CD4-positive, alpha-beta T cell (primary cell): ENCODE results near the gene RANBP3. TPM values are rescaled to one million over a fixed set of nuclear protein-coding genes. Genes with fewer than 3 reads are reported as not detected.

Source experiments
- ATAC-seq: fragments of 200-7000 bp; cut with Tn5 transposase; one replicate; pipeline ENCODE4 v1.10.0; 2022; ENCODE audit warnings: mild to moderate bottlenecking; ENCODE audit not compliant: poor library complexity
- CTCF ChIA-PET: fragments of 350-600 bp; sonication (Branson Sonifier 250); formaldehyde crosslinking; loops from one replicate; lab custom pipeline; 2021; ENCODE audit warnings: antibody characterized with exemption, inconsistent platforms; lab: Charles Lee
- POLR2A ChIA-PET: fragments of 350-600 bp; sonication (Branson Sonifier 250); formaldehyde crosslinking; loops from one replicate; lab custom pipeline; 2021; ENCODE audit warnings: antibody characterized with exemption, inconsistent platforms; lab: Charles Lee
- DNase-seq, 14 experiments: peaks; one replicate each; pipeline ENCODE4 v3.0.0-alpha.2; 2013 to 2020; ENCODE audit warnings: mixed read lengths in 2 of 14
- H3K27ac ChIP-seq, 2 donors: one replicate each; pipeline versions ENCODE4 v1.5.1 to v1.7.0; 2013; ENCODE audit warnings: low read length in 2 of 2, low read depth in 1 of 2, mild to moderate bottlenecking in 1 of 2
- H3K27me3 ChIP-seq, 2 experiments: 1 replicate in 1 of 2; 2 replicates in 1 of 2; pipeline versions ENCODE4 v1.6.1 to v1.7.0; 2013; ENCODE audit warnings: low read length in 2 of 2, control low read depth in 1 of 2, mild to moderate bottlenecking in 1 of 2, moderate library complexity in 1 of 2; ENCODE audit not compliant: insufficient read depth in 2 of 2, control insufficient read depth in 1 of 2
- H3K36me3 ChIP-seq: one replicate; pipeline ENCODE4 v1.6.1; 2013; ENCODE audit warnings: low read length, control low read depth; ENCODE audit not compliant: insufficient read depth
- H3K4me1 ChIP-seq: one replicate; pipeline ENCODE4 v1.6.1; 2013; ENCODE audit warnings: low read length, control low read depth; ENCODE audit not compliant: insufficient read depth
- H3K4me3 ChIP-seq: one replicate; pipeline ENCODE4 v1.5.1; 2013; ENCODE audit warnings: mild to moderate bottlenecking, low read length, moderate library complexity
- H3K9me3 ChIP-seq, 2 experiments: 1 replicate in 1 of 2; 2 replicates in 1 of 2; pipeline versions ENCODE4 v1.6.1 to v1.7.0; 2013; ENCODE audit warnings: low read length in 2 of 2, mild to moderate bottlenecking in 2 of 2, control low read depth in 1 of 2, moderate library complexity in 1 of 2; ENCODE audit not compliant: control insufficient read depth in 1 of 2, insufficient read depth in 1 of 2
- H3K27ac Mint-ChIP-seq: one replicate; pipeline ENCODE4 v1.8.0; 2020; ENCODE audit warnings: mixed read lengths
- H3K27me3 Mint-ChIP-seq: one replicate; pipeline ENCODE4 v1.8.0; 2021; ENCODE audit warnings: mixed read lengths
- H3K36me3 Mint-ChIP-seq: one replicate; pipeline ENCODE4 v1.8.0; 2021; ENCODE audit warnings: low read depth, mixed read lengths
- H3K4me1 Mint-ChIP-seq: one replicate; pipeline ENCODE4 v1.8.0; 2021; ENCODE audit warnings: low read depth, mixed read lengths
- H3K4me3 Mint-ChIP-seq: one replicate; pipeline ENCODE4 v1.8.0; 2020; ENCODE audit warnings: mild to moderate bottlenecking, mixed read lengths
- H3K9me3 Mint-ChIP-seq: one replicate; pipeline ENCODE4 v1.8.0; 2020; ENCODE audit warnings: mixed read lengths
- intact Hi-C, 2 experiments: fragments of 100-400 bp; cut with DNase I in 1 of 2; cut with micrococcal nuclease in 1 of 2; formaldehyde crosslinking; loops; one replicate each; pipeline versions ENCODE4 v1.15.1 to v1.9.0; 2023 to 2025; cut with DNase I, micrococcal nuclease
- total RNA-seq, 174 experiments: library from RNA in 2 of 174; stranded (reverse) in 2 of 174; gene quantifications; one replicate each; pipeline ENCODE4 v1.2.3 and lab custom pipeline; 2021 to 2026
- TF ChIP-seq, protein P1 (sequence below): fragments of 200-600 bp; IDR thresholded peaks from one replicate; pipeline ENCODE4 v1.8.0; 2022; ENCODE audit warnings: antibody characterized with exemption, mild to moderate bottlenecking

RANBP3 gene
- total RNA-seq, 2 experiments from 2014 or later, result 82.7 to 88.7 TPM

DNA sequence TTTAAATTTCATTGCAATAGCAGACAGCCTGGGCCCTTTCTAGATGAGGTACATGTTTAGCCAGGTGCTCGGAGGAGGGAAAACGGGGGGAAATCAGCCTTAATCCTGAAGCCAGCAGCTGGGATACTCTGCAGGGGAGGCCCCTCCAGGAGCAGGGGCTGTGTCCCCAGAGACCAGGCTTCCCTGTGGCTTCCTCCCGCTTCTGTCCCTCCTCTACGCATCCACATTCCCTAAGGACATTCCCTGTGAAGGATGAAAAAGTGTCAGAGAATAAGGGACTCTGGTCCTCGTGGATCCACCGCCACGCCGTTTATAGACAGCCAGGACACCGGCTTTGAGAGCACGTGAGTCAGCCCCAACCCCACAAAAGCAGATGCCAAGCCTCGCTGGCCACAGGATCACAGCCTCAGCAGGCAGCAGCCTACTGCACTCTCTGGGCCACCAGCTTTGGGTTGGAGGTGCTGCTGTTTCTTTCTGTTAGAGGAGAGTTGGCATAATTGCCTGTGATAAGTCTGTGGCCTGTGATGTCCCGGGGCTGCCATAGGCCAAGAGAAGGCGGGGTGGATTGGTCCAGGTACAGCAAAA is 36.7 kb upstream of the RANBP3 start:
- no peaks in the 10 kb centered on the region for H3K36me3 Mint-ChIP-seq
- H3K4me1 ChIP-seq, result no peaks in the 10 kb centered on the region
- no peak overlapping the region for H3K4me3 Mint-ChIP-seq
- no peaks in the 10 kb centered on the region for H3K9me3 ChIP-seq
- H3K27me3 Mint-ChIP-seq, result no peaks in the 10 kb centered on the region
- H3K4me3 ChIP-seq, result no peak overlapping the region
- no peaks in the 10 kb centered on the region for H3K4me1 Mint-ChIP-seq
- H3K36me3 ChIP-seq, result no peaks in the 10 kb centered on the region
- ATAC-seq (no peak), DNase-seq (no peak)
- H3K27me3 ChIP-seq, result no peaks in the 10 kb centered on the region
- ChIA-PET CTCF (no interaction called here), POLR2A (no interaction called here)
- TF ChIP-seq, protein P1, sequence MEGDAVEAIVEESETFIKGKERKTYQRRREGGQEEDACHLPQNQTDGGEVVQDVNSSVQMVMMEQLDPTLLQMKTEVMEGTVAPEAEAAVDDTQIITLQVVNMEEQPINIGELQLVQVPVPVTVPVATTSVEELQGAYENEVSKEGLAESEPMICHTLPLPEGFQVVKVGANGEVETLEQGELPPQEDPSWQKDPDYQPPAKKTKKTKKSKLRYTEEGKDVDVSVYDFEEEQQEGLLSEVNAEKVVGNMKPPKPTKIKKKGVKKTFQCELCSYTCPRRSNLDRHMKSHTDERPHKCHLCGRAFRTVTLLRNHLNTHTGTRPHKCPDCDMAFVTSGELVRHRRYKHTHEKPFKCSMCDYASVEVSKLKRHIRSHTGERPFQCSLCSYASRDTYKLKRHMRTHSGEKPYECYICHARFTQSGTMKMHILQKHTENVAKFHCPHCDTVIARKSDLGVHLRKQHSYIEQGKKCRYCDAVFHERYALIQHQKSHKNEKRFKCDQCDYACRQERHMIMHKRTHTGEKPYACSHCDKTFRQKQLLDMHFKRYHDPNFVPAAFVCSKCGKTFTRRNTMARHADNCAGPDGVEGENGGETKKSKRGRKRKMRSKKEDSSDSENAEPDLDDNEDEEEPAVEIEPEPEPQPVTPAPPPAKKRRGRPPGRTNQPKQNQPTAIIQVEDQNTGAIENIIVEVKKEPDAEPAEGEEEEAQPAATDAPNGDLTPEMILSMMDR, result no peak
- no peaks in the 10 kb centered on the region for H3K9me3 Mint-ChIP-seq
- intact Hi-C loops, result no loop called here
- H3K27ac Mint-ChIP-seq, result no peak overlapping the region
- H3K27ac ChIP-seq, result no peak overlapping the region

DNA sequence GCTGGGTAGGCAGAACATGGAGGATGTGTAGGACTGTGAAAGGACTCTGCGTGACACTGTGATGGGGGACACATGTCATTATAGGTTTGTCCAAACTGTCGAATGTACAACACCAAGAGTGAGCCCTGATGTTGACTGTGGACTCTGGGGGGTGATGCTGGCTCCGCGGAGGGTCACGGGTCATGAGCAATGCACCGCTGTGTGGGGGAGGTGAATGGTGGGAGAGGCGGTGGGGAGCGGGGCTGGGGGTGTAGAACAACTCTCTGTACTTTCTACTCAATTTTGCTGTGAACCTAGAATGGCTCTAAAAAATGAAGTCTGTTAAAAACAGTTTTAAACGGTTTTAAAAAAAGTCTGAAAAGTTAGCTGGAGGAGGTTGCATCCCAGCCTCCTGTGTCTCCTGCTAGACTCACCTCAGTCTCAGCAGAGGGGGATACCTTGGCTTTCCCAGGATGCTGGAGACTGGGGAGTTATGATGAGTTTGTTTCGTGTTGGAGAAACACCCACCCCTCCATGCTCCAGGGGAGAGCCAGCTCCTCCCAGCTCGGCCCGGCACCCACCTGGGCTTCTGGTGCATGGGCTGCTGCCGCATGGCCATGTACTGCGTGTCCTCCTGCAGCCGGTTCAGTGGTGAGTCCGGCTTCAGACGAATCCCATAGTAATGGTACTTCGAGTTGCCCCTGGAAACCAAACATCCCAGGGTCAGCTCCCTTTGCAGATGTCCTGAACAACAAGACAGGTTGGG is 34.7 kb upstream of the RANBP3 start:
- no peaks in the 10 kb centered on the region for H3K4me1 ChIP-seq
- H3K9me3 ChIP-seq, result no peaks in the 10 kb centered on the region
- no peaks in the 10 kb centered on the region for H3K36me3 ChIP-seq
- H3K27ac Mint-ChIP-seq, result no peak overlapping the region
- ChIA-PET POLR2A (no interaction called here), CTCF (interaction anchor here (1.0 to 1.2 kb wide), 2 partner anchors 9 to 209 kb away, joined by 4 read pairs; no protein-coding TSS in a partner anchor)
- H3K4me3 ChIP-seq, result no peak overlapping the region
- ATAC-seq (no peak), DNase-seq (no peak)
- H3K27me3 ChIP-seq, result no peaks in the 10 kb centered on the region
- TF ChIP-seq, protein P1, result no peak
- H3K27me3 Mint-ChIP-seq, result no peaks in the 10 kb centered on the region
- H3K4me1 Mint-ChIP-seq, result no peaks in the 10 kb centered on the region
- no peaks in the 10 kb centered on the region for H3K36me3 Mint-ChIP-seq
- no peaks in the 10 kb centered on the region for H3K9me3 Mint-ChIP-seq
- H3K27ac ChIP-seq, result no peak overlapping the region
- intact Hi-C loops, result no loop called here
- no peak overlapping the region for H3K4me3 Mint-ChIP-seq

DNA sequence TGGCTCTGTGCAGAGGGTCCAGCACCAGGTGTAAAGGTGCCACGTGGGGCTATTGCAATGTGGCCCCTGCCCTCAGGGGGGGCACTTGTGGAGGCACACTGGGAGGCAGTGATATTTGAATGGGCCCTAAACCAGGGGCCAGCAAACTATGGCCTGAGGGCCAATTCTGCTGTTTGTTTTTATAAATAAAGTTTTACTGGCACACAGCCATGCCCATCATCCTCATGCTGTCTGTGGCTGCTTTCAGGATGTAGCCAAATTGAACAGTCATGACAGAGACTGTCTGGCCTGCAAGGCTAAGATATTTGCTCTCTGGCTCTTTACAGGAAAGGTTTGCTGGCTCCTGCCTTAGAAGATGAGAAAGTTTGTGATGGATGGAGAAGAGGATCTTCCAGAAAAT is 33.9 kb upstream of the RANBP3 start:
- Mint-ChIP-seq H3K4me1 (no peaks in the 10 kb centered on the region), H3K27ac (no peak overlapping the region), H3K27me3 (no peaks in the 10 kb centered on the region), H3K36me3 (no peaks in the 10 kb centered on the region), H3K4me3 (no peak overlapping the region), H3K9me3 (no peaks in the 10 kb centered on the region)
- Histone ChIP-seq H3K36me3 (no peaks in the 10 kb centered on the region), H3K27ac (no peak overlapping the region), H3K4me3 (no peak overlapping the region), H3K27me3 (no peaks in the 10 kb centered on the region), H3K9me3 (no peaks in the 10 kb centered on the region), H3K4me1 (no peaks in the 10 kb centered on the region)
- ChIA-PET POLR2A (no interaction called here), CTCF (interaction anchor here (1.2 kb wide), 1 partner anchor 208 kb away, joined by 4 read pairs; no protein-coding TSS in a partner anchor)
- DNase-seq (no peak), ATAC-seq (no peak)
- intact Hi-C loops, result no loop called here
- TF ChIP-seq, protein P1, result no peak
